Spleen (tissue), 7 donors: ENCODE measurements around the gene NPHP4.

Experiments used
- POLR2A ChIP-seq, 3 donors: fragments of 450-650 bp; IDR thresholded peaks; one replicate each; pipeline ENCODE4 v1.5.1; 2017; ENCODE audit warnings: antibody characterized with exemption in 3 of 3, mild to moderate bottlenecking in 1 of 3
- POLR2AphosphoS5 ChIP-seq, 3 donors: sonication (generic); formaldehyde crosslinking; IDR thresholded peaks; one replicate each; pipeline ENCODE4 v1.5.1; 2017; ENCODE audit warnings: antibody characterized with exemption in 3 of 3
- TF ChIP-seq, protein P1 (sequence below), 11 experiments: fragments of 200-600 bp in 7 of 11; fragments of 450-650 bp in 4 of 11; sonication (generic) in 4 of 11; IDR thresholded peaks in 8 of 11; conservative IDR thresholded peaks in 3 of 11; 1 replicate in 7 of 11; 2 replicates in 4 of 11; pipeline versions ENCODE4 v1.4.0 to v1.8.0; 2016 to 2021; ENCODE audit warnings: antibody characterized with exemption in 11 of 11, inconsistent platforms in 4 of 11, mild to moderate bottlenecking in 1 of 11
- donor health status: DM: no; HTN: no; CAD: no; lungs with moderate emphysema.
- donor health status: DM: no; HTN: no; CAD: no.
- donor health status: DM: no; HTN: no; CAD: no.

DNA sequence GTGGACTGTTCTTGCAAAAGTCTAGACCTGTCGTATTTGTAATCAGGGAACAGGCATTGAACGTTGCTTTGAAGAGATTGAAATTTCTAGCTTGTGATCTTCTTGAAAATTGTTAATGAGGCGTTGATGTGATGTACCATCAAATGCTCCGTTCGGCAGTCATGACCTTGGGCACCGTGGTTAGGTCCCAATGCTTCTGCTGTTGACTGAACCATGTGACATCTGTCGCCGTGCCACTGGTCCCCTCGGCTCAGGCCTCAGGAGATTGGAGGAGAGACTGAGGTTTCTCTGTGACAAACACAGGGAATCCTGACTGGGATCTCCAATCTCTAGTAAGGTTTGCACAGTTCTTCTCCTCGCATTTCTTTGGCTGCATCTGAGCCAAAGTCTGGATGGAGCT, 35.4 kb upstream of the NPHP4 start:
- TF ChIP-seq, protein P1, sequence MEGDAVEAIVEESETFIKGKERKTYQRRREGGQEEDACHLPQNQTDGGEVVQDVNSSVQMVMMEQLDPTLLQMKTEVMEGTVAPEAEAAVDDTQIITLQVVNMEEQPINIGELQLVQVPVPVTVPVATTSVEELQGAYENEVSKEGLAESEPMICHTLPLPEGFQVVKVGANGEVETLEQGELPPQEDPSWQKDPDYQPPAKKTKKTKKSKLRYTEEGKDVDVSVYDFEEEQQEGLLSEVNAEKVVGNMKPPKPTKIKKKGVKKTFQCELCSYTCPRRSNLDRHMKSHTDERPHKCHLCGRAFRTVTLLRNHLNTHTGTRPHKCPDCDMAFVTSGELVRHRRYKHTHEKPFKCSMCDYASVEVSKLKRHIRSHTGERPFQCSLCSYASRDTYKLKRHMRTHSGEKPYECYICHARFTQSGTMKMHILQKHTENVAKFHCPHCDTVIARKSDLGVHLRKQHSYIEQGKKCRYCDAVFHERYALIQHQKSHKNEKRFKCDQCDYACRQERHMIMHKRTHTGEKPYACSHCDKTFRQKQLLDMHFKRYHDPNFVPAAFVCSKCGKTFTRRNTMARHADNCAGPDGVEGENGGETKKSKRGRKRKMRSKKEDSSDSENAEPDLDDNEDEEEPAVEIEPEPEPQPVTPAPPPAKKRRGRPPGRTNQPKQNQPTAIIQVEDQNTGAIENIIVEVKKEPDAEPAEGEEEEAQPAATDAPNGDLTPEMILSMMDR (IDR thresholded peaks at IDR 0.05 in 8 of 11, conservative IDR thresholded peaks at IDR 0.05 in 3 of 11) = no peak
- TF ChIP-seq POLR2A (IDR thresholded peaks at IDR 0.05) (no peak), POLR2AphosphoS5 (IDR thresholded peaks at IDR 0.05) (no peak)
